ENCODE results near the gene KRT76.
"Not testable (repeated sequence)": the region's sequence is repeated elsewhere in the genome, so short reads cannot be mapped to it uniquely, and the experiment has no call there.

KRT76 gene

GRCh38 chr12:52756281-52756960 is 20.7 kb downstream of the KRT76 start:
- no peak for DNase-seq

DNA sequence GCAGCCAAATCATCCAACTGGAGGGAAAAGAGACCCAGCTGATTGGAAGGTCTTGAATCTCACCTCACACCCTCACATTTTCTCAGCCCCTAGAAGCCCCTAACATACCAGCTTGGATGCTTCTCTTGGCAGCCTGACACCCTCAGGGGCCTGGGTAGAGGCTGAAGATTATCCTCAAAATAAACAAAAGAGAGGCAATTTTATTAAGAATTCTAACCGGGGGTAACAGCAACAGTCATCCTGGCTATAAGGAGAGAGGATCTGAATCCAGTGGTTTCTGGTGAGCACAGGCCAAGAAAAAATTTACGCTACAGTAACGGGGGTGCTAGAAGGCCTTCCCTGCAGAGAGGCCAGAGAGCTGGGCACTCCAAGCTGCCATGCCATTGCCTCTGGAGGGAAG is 21.6 kb downstream of the KRT76 start:
- DNase-seq = no peak

GRCh38 chr12:52754135-52754534 is 23.0 kb downstream of the KRT76 start:
- no peak for DNase-seq

DNA sequence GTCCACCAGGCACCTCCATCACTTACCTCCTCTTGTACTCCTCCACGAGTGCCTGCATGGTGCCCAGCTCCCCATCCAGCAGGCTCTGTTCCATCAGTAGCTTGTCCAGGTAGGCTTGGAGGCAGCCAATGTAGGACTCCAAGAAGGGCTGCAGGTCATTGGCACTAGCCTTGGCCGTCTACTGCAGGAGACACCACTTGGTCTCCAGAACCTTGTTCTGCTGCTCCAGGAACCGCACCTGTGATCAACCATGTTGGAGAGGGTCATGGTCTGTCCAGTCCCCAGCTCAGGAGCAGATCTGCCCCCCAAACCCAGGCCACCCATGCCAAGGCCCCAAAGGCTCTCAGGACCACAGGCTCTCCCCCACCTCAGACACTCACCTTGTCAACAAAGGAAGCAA is 23.9 kb downstream of the KRT76 start:
- DNase-seq = no peak

DNA sequence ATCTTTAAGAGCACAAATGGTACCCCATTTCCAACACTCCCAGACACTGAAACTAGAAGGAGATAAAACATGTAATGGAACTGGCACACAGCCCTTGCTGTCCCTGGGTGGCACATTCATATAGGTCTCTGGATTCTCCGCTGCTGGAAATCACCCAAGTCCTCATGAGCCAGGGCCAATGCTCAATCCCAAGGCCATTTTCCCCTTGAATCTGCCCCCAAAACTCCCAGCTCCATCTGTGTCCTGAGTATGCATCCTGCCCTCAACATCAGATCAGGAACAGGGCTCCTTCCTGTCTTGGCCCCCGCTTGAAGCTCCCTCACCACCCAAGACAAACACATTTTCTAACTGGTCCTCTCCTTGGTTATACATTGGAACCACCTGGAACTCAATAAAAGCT is 24.6 kb downstream of the KRT76 start:
- DNase-seq = no peak

- DNase-seq = no peak
These were observed 25.4 kb downstream of the KRT76 start for GRCh38 chr12:52751795-52752194.

GRCh38 chr12:52750532-52750931 is 26.6 kb downstream of the KRT76 start:
- not testable (repeated sequence) for DNase-seq

DNA sequence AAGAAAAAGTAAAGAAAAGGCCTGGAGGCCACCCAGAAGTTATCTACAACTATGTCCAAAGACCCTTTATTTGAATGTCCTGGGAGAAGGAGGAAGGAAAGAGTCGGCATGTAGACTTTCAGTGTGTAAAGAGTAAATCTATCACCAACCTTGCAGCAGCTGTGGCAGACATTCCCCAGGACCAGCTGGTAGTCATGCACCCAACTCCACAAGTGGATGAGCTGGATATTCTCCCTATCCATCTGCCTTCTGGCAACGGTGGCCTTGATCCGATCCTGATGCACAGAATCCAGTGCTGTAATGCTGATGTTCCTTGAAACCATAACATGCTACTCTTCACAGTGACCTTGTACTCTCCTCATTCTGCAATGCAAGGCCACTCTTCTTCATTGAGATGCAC is 27.3 kb downstream of the KRT76 start:
- no peak for DNase-seq

DNA sequence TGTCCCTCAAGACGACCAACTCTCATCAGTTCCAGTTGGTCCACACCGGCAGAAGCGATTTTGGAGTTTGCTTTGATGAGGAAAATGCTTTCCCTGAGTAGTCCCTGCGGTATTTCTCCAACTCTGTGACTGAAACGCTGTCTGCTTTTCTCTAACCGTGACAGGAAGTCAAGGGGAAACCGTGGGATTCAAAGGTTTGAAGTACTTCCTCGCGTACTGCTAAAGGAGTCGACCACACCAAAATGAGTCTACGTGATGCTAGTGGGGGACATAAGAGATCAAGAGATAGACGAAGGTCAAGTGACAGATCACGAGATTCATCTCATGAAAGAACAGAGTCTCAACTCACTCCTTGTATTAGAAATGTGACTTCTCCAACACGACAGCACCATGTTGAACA is 28.6 kb downstream of the KRT76 start:
- no peak for DNase-seq

- no peak for DNase-seq
These were observed 31.6 kb downstream of the KRT76 start for GRCh38 chr12:52745554-52745953.

DNA sequence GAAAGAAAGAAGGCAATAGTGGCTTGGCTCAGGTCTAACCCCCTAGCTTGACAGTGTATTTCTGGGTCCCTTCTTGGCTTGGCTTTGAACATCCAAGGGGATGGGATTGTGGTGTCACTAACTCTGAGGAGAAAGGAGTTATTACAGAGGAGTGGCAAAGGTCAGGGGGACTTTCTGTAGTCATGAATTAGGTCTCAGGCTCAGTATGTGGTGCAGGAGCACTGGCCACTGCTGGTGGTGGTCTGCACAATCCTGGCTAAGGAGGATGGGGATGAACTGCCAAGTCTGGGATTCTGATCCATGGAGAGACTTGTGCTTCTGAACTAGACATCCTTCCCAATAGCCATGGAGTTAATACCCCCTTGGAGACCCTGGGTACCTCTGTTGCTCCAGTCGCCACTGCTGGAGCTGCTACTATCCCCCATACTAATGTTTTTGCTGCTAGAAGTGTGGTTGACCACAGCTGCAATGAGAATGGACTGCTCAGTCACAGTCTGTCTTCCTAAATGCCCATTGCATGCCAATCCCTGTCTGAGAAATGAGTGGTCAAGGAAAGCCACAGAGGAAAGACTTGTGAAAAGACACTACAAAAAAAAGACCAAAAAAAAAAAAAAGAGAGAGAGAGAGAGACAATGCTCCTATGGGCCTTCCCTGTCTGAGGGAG is 32.5 kb downstream of the KRT76 start:
- no peak for DNase-seq

DNA sequence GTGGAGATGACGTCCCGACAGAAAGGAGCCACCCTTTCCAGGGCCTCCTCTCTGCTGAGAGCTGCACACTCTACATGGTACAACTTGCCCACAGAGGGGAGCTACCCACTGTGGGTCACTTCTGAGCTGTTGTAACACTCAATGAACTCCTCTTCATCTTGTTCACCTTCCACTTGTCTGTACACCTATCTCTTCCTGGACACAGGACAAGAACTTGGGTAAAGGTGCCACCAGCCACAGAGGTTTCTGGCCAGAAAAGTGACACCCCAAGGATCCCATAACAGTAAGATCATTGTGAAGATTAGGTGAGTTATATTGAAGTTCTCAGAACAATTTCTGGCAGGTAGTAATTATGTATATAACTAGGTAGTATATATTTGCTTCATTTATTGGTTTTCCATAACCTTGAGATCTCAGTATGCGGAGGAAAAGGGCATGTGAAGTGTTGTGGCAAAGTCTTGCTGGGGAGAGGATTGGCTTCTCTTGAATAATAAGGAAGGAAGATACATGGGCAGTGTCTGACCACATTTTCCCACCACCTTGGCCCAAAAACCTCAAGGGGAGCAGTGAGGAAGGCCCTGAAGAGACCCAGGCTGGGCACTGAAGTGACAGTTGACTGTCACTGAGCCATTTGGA is 34.2 kb downstream of the KRT76 start:
- no peak for DNase-seq

- DNase-seq = no peak
These were observed 35.0 kb downstream of the KRT76 start for GRCh38 chr12:52742196-52742580.

- peak; percentile 91 for DNase-seq
These were observed 35.6 kb downstream of the KRT76 start for GRCh38 chr12:52741375-52742195.

DNA sequence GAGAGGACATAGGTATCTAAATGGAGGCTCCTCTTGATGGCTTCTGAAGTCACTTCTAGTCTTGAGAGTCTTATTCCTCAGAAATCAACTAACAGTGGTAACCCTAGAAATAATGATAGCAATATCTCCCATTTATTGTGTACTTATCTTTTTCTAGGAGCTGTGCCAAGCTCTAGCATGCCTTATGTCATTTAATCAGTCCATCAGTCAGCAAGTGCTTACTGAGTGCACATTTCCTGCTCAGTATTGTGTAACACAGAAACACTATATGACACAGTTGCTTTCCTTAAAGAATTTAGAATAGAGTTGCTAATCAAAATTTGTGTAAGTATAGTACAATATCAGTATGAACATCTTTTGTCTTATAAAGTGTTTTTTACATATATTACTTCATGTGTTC is 36.6 kb downstream of the KRT76 start:
- DNase-seq = no peak

DNA sequence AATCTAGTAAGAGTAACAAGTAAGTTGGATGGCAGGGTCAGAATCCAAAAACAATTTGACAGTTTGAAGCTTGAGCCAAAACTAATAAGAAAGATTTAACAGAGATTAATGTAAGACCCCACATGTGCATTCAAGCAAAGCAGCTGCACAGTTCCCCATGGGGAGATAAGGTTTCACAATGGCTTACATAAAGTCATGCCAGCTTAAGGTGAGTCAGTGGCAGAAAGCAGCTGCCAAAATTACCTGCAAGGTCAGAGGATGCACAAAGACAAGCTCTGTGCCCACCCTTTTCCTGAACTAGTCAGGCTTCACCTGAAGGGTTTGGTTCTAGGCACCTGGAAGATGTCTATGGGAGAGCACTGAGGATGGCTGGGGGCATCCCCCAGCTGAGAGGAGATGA is 37.2 kb downstream of the KRT76 start:
- no peak for DNase-seq

GRCh38 chr12:52735816-52736632 is 41.1 kb downstream of the KRT76 start:
- DNase-seq = no peak

- DNase-seq = no peak
These were observed 42.0 kb downstream of the KRT76 start for GRCh38 chr12:52735106-52735505.

DNA sequence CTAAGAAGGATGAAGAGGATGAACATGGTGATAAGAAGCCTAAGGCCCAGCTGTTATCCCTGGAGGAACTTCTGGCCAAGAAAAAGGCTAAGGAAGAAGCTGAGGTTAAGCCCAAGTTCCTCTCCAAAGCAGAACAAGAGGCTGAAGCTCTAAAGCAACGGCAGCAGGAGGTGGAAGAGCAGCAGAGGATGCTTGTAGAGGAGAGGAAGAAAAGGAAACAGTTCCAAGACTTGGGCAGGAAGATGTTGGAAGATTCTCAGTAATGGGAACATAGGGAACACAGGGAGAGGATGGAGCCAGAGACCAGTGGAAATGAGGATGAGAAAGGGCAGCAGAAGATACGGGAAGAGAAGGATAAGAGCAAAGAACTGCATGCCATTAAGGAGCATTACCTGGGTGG is 46.4 kb downstream of the KRT76 start:
- no peak for DNase-seq

DNA sequence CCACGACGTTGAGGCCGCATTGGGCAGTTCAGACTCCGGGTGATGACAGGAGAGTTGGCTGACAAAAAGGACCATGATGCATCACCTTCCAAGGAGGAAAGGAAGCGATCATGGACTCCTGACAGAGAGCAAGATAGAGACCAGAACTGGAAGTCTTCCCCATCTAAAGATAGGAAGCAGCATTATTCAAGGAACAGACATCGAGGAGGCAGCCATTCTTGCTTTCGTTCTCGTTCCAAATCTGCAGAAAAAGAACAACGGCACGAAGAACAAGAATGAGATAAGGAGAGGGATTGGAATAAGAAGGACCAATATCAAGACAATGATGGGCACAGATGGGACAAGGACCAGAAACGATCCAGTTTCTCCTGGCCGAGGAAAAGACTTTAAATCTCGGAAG is 46.8 kb downstream of the KRT76 start:
- no peak for DNase-seq

- DNase-seq = no peak
These were observed 48.0 kb downstream of the KRT76 start for GRCh38 chr12:52729147-52729546.

DNA sequence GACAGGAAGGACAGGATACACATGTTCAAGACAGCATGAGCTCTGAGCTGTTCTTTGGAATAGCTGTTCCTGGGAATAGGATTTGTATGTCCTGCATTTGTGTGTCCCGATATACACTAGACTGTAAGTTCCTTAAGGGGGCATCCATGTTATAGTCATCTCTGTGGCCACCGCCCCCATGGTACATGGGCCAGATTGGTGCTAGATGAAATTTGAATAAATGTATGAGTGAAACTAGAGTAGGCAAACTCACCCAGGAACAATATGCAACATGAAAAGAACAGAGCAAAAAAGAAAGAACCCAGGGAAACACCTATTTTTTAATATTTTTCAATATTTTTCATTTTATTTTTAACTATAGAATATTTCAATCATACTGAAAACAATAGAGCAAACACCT is 48.8 kb downstream of the KRT76 start:
- no peak for DNase-seq

GRCh38 chr12:52727037-52727436 is 50.1 kb downstream of the KRT76 start:
- DNase-seq = no peak
